K562 (cell line): Measurements from ENCODE around the gene RAB40B. TPM values are rescaled to one million over a fixed set of nuclear protein-coding genes. Genes with fewer than 3 reads are reported as not detected.
A peak's percentile ranks its signal among the peaks of the same experiment; 100 is the strongest.

Source experiments
- BHLHE40 ChIP-seq: IDR thresholded peaks from 2 replicates; pipeline ENCODE4 v1.6.1; 2011; ENCODE audit warnings: low read length, improper control_type of control experiment
- CTBP1 ChIP-seq: fragments of 450-650 bp; IDR thresholded peaks from 2 replicates; pipeline ENCODE4 v1.6.1; 2016; ENCODE audit warnings: borderline replicate concordance
- FOXA3 ChIP-seq, 2 experiments: fragments of 450-650 bp in 1 of 2; sonication (generic) in 1 of 2; formaldehyde crosslinking; IDR thresholded peaks in 1 of 2; conservative IDR thresholded peaks in 1 of 2; 2 replicates each; pipeline versions ENCODE4 v1.4.0 to v1.8.0; 2020 to 2022; ENCODE audit warnings: mild to moderate bottlenecking in 2 of 2, missing genetic modification reagents in 1 of 2
- KDM2B ChIP-seq: fragments of 250-450 bp; sonication (Bioruptor Pico); IDR thresholded peaks from 2 replicates; pipeline ENCODE4 v1.8.0; 2021; ENCODE audit warnings: mild to moderate bottlenecking, moderate library complexity
- L3MBTL2 ChIP-seq: fragments of 450-650 bp; IDR thresholded peaks from 2 replicates; pipeline ENCODE4 v1.6.1; 2016; ENCODE audit warnings: mild to moderate bottlenecking, moderate library complexity
- NCOA4 ChIP-seq: fragments of 450-650 bp; IDR thresholded peaks from 2 replicates; pipeline ENCODE4 v1.6.1; 2018; ENCODE audit warnings: mild to moderate bottlenecking; ENCODE audit not compliant: partially characterized antibody
- POLR2G ChIP-seq: fragments of 200-400 bp; formaldehyde crosslinking; IDR thresholded peaks from 2 replicates; pipeline ENCODE4 v1.6.1; 2017; ENCODE audit warnings: low read depth, mild to moderate bottlenecking, antibody characterized with exemption, low read length, moderate library complexity
- RBFOX2 ChIP-seq: fragments of 200-400 bp; formaldehyde crosslinking; IDR thresholded peaks from 2 replicates; pipeline ENCODE4 v1.6.1; 2017; ENCODE audit warnings: low read depth, mild to moderate bottlenecking, low read length, moderate library complexity
- RNF2 ChIP-seq: sonication (generic); IDR thresholded peaks from 2 replicates; pipeline ENCODE4 v1.6.1; 2016
- SRSF3 ChIP-seq: fragments of 200-400 bp; formaldehyde crosslinking; IDR thresholded peaks from 2 replicates; pipeline ENCODE4 v1.6.1; 2016; ENCODE audit warnings: mild to moderate bottlenecking, low read length, moderate library complexity; ENCODE audit not compliant: insufficient read depth
- ZNF232 ChIP-seq: sonication (generic); formaldehyde crosslinking; IDR thresholded peaks from 2 replicates; pipeline ENCODE4 v1.8.0; 2022; ENCODE audit warnings: mild to moderate bottlenecking, missing genetic modification reagents
- ZNF445 ChIP-seq: fragments of 250-450 bp; sonication (Bioruptor Pico); IDR thresholded peaks from 2 replicates; pipeline ENCODE4 v1.4.0; 2020; ENCODE audit warnings: low read depth, mild to moderate bottlenecking, moderate library complexity
- polyA plus RNA-seq, 8 experiments: library from polyadenylated mRNA; depleted of rRNA in 4 of 8; stranded (reverse) in 5 of 8; unstranded in 3 of 8; fragments of >200 nt; fragmentation: Nextera tagmentation in 2 of 8; fragmentation: Illumina TruSeq in 1 of 8; extraction: Ambion mirVana in 2 of 8; extraction: Trizol in 1 of 8; gene quantifications; 2 replicates each; pipeline versions ENCODE4 v1.2.1 to v1.2.3, GENCODE V29; 2011 to 2014; ENCODE audit warnings: inconsistent platforms in 1 of 8, missing spikeins in 1 of 8
- total RNA-seq, 7 experiments: library from RNA; depleted of rRNA in 6 of 7; stranded (reverse); fragments of >200 nt in 6 of 7; fragmentation: Illumina TruSeq in 2 of 7; extraction: Trizol in 2 of 7; gene quantifications; 2 replicates each; pipeline versions ENCODE4 v1.2.1 to v1.2.3, GENCODE V29; 2011 to 2021; ENCODE audit warnings: low replicate concordance in 1 of 7
- TF ChIP-seq, protein P1 (sequence below): fragments of 250-450 bp; sonication (Bioruptor Pico); IDR thresholded peaks from 2 replicates; pipeline ENCODE4 v1.4.0; 2020
- TF ChIP-seq, protein P2 (sequence below), 2 experiments: fragments of 250-450 bp in 1 of 2; fragments of 450-650 bp in 1 of 2; sonication (Bioruptor Pico) in 1 of 2; IDR thresholded peaks; 2 replicates each; pipeline versions ENCODE4 v1.6.1 to v1.8.0; 2016 to 2021; ENCODE audit warnings: mild to moderate bottlenecking in 2 of 2, moderate library complexity in 2 of 2, missing compliant biosample characterization in 1 of 2, missing genetic modification characterization in 1 of 2
- TF ChIP-seq, protein P3 (sequence below): sonication (generic); formaldehyde crosslinking; IDR thresholded peaks from 2 replicates; pipeline ENCODE4 v1.9.0; 2022; ENCODE audit warnings: mild to moderate bottlenecking, missing genetic modification reagents
- TF ChIP-seq, protein P4 (sequence below): fragments of 450-650 bp; IDR thresholded peaks from 2 replicates; pipeline ENCODE4 v1.6.1; 2018; ENCODE audit not compliant: partially characterized antibody

Gene RAB40B
- total and polyA plus RNA-seq, 9 of the 15 experiments (the other 6 are each of a cell fraction or from before 2014, with no cell fraction given) = 0.13 to 4.6 (median 1.4) TPM

DNA sequence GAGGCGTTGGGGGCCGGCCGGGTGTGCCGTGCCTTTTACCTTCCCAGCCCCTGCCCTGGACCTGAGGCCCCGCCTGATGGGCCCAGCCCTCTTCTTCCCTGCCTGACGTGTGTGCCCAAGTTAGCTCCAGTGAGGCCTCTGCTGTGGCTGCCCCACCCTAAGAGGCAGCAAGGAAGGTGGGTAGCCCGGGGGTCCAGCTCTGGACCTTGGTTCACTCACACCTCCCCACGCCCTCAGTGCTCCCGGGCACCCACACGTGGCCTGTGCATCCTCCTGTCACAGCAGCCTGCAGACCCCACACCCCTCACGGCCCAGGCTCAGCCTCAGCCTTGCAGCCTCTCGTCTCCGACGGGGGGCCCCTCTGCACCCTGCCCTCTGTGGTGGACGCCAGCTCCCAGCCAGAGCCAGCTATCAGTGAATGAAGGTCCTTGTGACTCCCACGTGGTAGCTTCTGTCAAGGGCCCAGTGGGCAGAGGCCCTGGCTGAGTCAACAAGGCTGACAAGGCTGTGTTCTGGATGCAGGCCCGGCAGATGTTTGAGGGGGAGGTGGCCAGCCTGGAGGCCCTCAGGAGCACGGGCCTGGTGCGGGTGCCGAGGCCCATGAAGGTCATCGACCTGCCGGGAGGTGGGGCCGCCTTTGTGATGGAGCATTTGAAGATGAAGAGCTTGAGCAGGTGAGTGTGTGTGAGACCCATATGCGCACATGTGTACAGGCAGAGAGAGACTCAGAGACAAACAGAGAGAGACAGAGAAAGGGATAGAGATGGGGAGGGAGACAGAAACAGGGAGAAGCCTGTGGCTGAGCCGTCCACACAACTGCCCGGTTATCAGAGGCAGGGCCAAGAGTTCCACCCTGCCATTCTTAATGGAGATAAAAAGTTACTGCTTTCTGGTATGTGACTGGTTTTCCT, 39.7 kb upstream of the RAB40B start (continued):
- no peak for TF ChIP-seq SRSF3
- TF ChIP-seq ZNF232 (CRISPR knock-in tag) = no peak
- TF ChIP-seq, protein P1, sequence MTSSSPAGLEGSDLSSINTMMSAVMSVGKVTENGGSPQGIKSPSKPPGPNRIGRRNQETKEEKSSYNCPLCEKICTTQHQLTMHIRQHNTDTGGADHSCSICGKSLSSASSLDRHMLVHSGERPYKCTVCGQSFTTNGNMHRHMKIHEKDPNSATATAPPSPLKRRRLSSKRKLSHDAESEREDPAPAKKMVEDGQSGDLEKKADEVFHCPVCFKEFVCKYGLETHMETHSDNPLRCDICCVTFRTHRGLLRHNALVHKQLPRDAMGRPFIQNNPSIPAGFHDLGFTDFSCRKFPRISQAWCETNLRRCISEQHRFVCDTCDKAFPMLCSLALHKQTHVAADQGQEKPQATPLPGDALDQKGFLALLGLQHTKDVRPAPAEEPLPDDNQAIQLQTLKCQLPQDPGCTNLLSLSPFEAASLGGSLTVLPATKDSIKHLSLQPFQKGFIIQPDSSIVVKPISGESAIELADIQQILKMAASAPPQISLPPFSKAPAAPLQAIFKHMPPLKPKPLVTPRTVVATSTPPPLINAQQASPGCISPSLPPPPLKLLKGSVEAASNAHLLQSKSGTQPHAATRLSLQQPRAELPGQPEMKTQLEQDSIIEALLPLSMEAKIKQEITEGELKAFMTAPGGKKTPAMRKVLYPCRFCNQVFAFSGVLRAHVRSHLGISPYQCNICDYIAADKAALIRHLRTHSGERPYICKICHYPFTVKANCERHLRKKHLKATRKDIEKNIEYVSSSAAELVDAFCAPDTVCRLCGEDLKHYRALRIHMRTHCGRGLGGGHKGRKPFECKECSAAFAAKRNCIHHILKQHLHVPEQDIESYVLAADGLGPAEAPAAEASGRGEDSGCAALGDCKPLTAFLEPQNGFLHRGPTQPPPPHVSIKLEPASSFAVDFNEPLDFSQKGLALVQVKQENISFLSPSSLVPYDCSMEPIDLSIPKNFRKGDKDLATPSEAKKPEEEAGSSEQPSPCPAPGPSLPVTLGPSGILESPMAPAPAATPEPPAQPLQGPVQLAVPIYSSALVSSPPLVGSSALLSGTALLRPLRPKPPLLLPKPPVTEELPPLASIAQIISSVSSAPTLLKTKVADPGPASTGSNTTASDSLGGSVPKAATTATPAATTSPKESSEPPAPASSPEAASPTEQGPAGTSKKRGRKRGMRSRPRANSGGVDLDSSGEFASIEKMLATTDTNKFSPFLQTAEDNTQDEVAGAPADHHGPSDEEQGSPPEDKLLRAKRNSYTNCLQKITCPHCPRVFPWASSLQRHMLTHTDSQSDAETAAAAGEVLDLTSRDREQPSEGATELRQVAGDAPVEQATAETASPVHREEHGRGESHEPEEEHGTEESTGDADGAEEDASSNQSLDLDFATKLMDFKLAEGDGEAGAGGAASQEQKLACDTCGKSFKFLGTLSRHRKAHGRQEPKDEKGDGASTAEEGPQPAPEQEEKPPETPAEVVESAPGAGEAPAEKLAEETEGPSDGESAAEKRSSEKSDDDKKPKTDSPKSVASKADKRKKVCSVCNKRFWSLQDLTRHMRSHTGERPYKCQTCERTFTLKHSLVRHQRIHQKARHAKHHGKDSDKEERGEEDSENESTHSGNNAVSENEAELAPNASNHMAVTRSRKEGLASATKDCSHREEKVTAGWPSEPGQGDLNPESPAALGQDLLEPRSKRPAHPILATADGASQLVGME (CRISPR knock-in tag) = no peak
- TF ChIP-seq KDM2B (CRISPR knock-in tag) = no peak
- TF ChIP-seq, protein P2, sequence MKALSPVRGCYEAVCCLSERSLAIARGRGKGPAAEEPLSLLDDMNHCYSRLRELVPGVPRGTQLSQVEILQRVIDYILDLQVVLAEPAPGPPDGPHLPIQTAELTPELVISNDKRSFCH (CRISPR knock-in tag; IDR thresholded peaks at IDR 0.05) = no peak
- TF ChIP-seq, protein P2 (tag; IDR thresholded peaks at IDR 0.05) = peak; percentile 93
- TF ChIP-seq FOXA3 (CRISPR knock-in tag; conservative IDR thresholded peaks at IDR 0.05 in 1 of 2, IDR thresholded peaks at IDR 0.05 in 1 of 2) = peak; percentile 74 to 100
- TF ChIP-seq CTBP1 = no peak
- TF ChIP-seq, protein P3, sequence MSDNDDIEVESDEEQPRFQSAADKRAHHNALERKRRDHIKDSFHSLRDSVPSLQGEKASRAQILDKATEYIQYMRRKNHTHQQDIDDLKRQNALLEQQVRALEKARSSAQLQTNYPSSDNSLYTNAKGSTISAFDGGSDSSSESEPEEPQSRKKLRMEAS (CRISPR knock-in tag) = peak; percentile 98
- TF ChIP-seq ZNF445 (CRISPR knock-in tag) = no peak
- peak; percentile 63 for TF ChIP-seq RBFOX2
- 0 out of 2 replicates have a peak, but pooled peaks have one; percentile 30 for TF ChIP-seq RNF2
- TF ChIP-seq NCOA4 = no peak
- peak; percentile 87 for TF ChIP-seq L3MBTL2
- peak; percentile 46; the same call in 1 of the 2 replicates for TF ChIP-seq BHLHE40
- peak; percentile 51 for TF ChIP-seq POLR2G
- TF ChIP-seq, protein P4, sequence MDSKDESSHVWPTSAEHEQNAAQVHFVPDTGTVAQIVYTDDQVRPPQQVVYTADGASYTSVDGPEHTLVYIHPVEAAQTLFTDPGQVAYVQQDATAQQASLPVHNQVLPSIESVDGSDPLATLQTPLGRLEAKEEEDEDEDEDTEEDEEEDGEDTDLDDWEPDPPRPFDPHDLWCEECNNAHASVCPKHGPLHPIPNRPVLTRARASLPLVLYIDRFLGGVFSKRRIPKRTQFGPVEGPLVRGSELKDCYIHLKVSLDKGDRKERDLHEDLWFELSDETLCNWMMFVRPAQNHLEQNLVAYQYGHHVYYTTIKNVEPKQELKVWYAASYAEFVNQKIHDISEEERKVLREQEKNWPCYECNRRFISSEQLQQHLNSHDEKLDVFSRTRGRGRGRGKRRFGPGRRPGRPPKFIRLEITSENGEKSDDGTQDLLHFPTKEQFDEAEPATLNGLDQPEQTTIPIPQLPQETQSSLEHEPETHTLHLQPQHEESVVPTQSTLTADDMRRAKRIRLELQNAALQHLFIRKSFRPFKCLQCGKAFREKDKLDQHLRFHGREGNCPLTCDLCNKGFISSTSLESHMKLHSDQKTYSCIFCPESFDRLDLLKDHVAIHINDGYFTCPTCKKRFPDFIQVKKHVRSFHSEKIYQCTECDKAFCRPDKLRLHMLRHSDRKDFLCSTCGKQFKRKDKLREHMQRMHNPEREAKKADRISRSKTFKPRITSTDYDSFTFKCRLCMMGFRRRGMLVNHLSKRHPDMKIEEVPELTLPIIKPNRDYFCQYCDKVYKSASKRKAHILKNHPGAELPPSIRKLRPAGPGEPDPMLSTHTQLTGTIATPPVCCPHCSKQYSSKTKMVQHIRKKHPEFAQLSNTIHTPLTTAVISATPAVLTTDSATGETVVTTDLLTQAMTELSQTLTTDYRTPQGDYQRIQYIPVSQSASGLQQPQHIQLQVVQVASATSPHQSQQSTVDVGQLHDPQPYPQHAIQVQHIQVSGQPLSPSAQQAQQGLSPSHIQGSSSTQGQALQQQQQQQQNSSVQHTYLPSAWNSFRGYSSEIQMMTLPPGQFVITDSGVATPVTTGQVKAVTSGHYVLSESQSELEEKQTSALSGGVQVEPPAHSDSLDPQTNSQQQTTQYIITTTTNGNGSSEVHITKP = no peak
